Right atrium auricular region (tissue), 2 donors: ENCODE measurements around the gene MAPRE3. TPM values are rescaled to one million over a fixed set of nuclear protein-coding genes. Genes with fewer than 3 reads are reported as not detected.

Experiments
- DNase-seq: peaks from one replicate; pipeline ENCODE4 v3.0.0-alpha.2; 2019; ENCODE audit warnings: low spot score
- H3K27ac ChIP-seq, 2 donors: fragments of 200-600 bp; sonication (generic); 1 replicate in 1 of 2; 2 replicates in 1 of 2; pipeline ENCODE4 v1.5.1; 2016 to 2019
- H3K27me3 ChIP-seq, 2 donors: fragments of 200-600 bp; sonication (generic); one replicate each; pipeline versions ENCODE4 v1.5.1 to v1.6.0; 2017 to 2019
- H3K36me3 ChIP-seq: fragments of 200-600 bp; sonication (generic); one replicate; pipeline ENCODE4 v1.5.1; 2016
- H3K4me1 ChIP-seq, 2 donors: fragments of 200-600 bp; sonication (generic); one replicate each; pipeline versions ENCODE4 v1.5.1 to v1.6.0; 2017 to 2019
- H3K4me3 ChIP-seq, 2 donors: fragments of 200-600 bp; sonication (generic); 1 replicate in 1 of 2; 2 replicates in 1 of 2; pipeline ENCODE4 v1.5.1; 2017 to 2019; ENCODE audit warnings: mild to moderate bottlenecking in 1 of 2, moderate library complexity in 1 of 2
- H3K9me3 ChIP-seq, 2 donors: fragments of 200-600 bp; sonication (generic); one replicate each; pipeline ENCODE4 v1.5.1; 2019
- total RNA-seq, 2 donors: library from RNA; depleted of rRNA; stranded (reverse); fragments of >200 nt; gene quantifications; one replicate each; pipeline ENCODE4 v1.1.0, GENCODE V29; 2016
- TF ChIP-seq, protein P1 (sequence below), 2 donors: fragments of 200-600 bp; sonication (generic); IDR thresholded peaks; one replicate each; pipeline ENCODE4 v1.5.1; 2019; ENCODE audit warnings: antibody characterized with exemption in 2 of 2

Gene MAPRE3
- total RNA-seq, 2 donors from 2014 or later = 20.6 to 33.4 TPM

DNA sequence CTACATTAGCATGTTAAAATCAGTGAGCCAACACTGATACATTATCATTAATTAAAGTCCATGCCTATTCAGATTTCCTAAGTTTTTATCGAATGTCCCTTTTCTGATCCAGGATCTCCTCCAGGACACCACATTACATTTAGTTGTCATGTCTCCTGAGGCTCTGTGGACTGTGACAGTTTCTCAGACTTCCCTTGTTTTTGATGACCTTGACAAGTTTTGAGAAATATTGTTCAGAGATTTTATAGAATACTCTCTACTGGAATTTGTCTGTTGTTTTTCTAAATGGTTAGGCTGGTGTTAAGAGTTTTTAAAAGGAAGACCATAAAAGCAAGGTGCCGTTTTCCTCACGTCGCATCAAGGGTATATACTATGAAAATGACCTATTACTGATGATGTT lies 16.3 kb upstream of the MAPRE3 start:
- Histone ChIP-seq H3K9me3 (no peaks in the 10 kb centered on the region), H3K4me1 (no peaks in the 10 kb centered on the region), H3K36me3 (no peaks in the 10 kb centered on the region), H3K27ac (no peak overlapping the region), H3K27me3 (no peaks in the 10 kb centered on the region), H3K4me3 (no peak overlapping the region)
- DNase-seq = no peak
- TF ChIP-seq, protein P1, sequence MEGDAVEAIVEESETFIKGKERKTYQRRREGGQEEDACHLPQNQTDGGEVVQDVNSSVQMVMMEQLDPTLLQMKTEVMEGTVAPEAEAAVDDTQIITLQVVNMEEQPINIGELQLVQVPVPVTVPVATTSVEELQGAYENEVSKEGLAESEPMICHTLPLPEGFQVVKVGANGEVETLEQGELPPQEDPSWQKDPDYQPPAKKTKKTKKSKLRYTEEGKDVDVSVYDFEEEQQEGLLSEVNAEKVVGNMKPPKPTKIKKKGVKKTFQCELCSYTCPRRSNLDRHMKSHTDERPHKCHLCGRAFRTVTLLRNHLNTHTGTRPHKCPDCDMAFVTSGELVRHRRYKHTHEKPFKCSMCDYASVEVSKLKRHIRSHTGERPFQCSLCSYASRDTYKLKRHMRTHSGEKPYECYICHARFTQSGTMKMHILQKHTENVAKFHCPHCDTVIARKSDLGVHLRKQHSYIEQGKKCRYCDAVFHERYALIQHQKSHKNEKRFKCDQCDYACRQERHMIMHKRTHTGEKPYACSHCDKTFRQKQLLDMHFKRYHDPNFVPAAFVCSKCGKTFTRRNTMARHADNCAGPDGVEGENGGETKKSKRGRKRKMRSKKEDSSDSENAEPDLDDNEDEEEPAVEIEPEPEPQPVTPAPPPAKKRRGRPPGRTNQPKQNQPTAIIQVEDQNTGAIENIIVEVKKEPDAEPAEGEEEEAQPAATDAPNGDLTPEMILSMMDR (IDR thresholded peaks at IDR 0.05) = no peak

DNA sequence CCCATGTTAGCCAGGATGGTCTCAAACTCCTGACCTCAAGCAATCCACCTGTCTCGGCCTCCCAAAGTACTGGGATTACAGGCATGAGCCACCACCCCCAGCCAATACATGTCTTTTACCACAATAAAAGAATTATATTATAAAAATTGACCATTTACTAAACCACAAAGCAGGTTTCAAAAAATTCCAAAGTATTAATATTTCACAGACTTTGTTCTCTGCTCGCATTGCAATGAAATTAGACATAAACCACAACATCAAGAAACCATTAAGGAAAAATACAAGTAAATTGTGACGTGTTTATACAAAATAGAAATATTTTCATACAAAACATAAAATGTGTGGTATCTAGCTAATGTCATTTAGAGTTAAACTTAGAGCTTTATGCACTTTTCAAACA lies 13.4 kb upstream of the MAPRE3 start:
- Histone ChIP-seq H3K9me3 (no peaks in the 10 kb centered on the region), H3K4me1 (peaks cover 0 to 6% of the 10 kb centered on the region in 2 donors), H3K27ac (no peak overlapping the region), H3K36me3 (no peaks in the 10 kb centered on the region), H3K27me3 (no peaks in the 10 kb centered on the region), H3K4me3 (no peak overlapping the region)
- TF ChIP-seq, protein P1 (IDR thresholded peaks at IDR 0.05) = no peak
- DNase-seq = no peak

DNA sequence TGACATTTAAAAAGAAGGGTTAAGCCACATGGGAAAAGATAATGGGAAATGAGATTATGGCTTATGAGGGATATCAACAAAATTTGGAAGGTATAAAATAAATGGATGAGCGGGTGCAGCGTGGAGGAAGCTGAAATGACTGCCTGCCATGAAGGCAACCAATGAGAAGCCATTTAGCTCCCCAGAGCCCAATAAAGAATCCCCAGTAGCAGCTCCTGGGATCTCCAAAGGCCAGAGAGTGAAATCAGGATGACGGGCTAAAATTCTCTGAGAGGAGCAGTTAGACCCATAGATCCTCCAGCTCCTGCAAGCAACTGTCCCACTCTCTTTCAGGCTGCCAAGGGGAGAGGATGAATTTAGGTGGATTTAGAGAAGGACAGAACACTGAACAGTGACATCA lies 12.9 kb upstream of the MAPRE3 start:
- Histone ChIP-seq H3K36me3 (no peaks in the 10 kb centered on the region), H3K27me3 (no peaks in the 10 kb centered on the region), H3K27ac (no peak overlapping the region), H3K4me1 (peaks cover 0 to 6% of the 10 kb centered on the region in 2 donors), H3K9me3 (no peaks in the 10 kb centered on the region), H3K4me3 (no peak overlapping the region)
- TF ChIP-seq, protein P1 (IDR thresholded peaks at IDR 0.05) = no peak
- DNase-seq = no peak

DNA sequence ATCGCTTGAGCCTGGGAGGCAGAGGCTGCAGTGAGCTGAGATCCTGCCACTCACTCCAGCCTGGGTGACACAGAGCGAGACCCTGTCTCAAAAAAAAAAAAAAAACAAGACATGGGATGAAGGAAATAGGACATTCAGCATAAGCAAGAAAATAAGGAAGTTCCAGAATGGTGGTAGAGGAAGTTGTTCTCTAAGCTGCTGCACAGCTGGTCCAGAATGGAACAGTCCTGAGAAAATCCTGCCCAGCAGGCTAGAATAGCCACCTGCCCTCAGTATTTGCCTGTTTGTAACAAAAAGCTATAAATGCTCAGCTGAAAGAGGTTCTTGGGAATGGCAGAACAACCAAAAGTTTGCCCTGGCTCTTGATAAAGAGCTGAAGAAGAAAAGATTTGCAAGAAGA lies 11.1 kb upstream of the MAPRE3 start:
- H3K27me3 ChIP-seq = no peaks in the 10 kb centered on the region
- no peak overlapping the region for H3K27ac ChIP-seq
- H3K4me3 ChIP-seq = no peak overlapping the region
- TF ChIP-seq, protein P1 (IDR thresholded peaks at IDR 0.05) = no peak
- H3K4me1 ChIP-seq = peaks cover 0 to 6% of the 10 kb centered on the region in 2 donors
- no peaks in the 10 kb centered on the region for H3K36me3 ChIP-seq
- no peak for DNase-seq
- H3K9me3 ChIP-seq = no peaks in the 10 kb centered on the region

DNA sequence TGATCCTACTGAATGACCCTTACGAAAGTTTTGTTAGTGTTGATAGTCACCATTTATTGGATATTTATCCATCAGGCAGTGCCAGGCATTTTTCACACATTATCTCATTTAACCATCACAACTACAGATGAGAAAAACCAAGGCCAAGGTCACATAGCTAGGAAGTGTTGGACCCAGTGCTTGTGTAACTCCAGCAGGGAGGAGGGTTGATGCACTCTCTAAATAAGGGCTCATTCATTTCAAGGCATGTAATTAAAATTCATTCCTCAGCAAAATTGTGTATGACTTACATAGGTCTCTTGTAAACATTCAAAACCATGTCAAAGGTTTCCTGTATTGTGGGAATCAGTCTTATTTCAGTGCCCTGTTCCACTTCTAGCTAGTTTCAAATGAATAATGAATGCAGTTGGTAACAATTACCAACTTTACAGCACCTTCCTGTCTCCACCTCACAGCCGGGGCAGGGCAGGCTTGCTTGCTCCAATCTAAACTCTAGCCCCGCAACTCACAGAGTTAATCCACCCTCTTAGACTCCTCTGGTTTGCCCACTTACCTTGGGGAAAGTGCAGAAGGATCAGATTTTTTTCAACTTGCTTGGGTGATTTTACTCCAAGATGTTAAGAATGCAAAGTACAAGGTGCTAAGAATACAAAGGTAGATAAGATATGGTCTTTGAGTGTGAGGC lies 5.8 kb upstream of the MAPRE3 start:
- DNase-seq = no peak
- TF ChIP-seq, protein P1 (IDR thresholded peaks at IDR 0.05) = no peak
- no peak overlapping the region for H3K4me3 ChIP-seq
- peaks cover 0 to 6% of the 10 kb centered on the region in 2 donors for H3K4me1 ChIP-seq
- no peaks in the 10 kb centered on the region for H3K9me3 ChIP-seq
- no peaks in the 10 kb centered on the region for H3K27me3 ChIP-seq
- no peak overlapping the region for H3K27ac ChIP-seq
- H3K36me3 ChIP-seq = no peaks in the 10 kb centered on the region

DNA sequence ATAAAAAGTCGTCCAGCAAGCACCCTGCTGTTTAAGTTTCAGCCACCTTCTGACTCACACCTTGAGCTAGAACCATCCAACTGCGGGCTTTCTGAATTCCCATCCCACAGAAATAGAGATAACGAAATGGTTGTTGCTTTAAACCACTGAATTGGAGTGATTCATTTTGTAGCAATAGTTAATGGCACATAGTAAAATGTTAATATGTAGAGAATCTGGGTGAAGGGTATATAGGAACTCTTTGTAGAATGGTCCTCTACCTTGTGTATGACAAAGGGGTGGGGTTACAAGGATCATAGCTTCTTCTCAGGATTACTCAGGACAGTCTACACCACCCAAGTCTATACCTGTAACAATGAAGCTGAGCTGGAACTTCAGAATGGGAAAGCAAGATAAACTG lies 2.4 kb upstream of the MAPRE3 start:
- no peaks in the 10 kb centered on the region for H3K27me3 ChIP-seq
- TF ChIP-seq, protein P1 (IDR thresholded peaks at IDR 0.05) = no peak

More for the DNA sequence above, 2.4 kb upstream of the MAPRE3 start:
- H3K9me3 ChIP-seq = no peaks in the 10 kb centered on the region
- H3K27ac ChIP-seq = no peak overlapping the region
- DNase-seq = no peak
- no peaks in the 10 kb centered on the region for H3K36me3 ChIP-seq
- H3K4me3 ChIP-seq = no peak overlapping the region
- peaks cover 0 to 28% of the 10 kb centered on the region in 2 donors for H3K4me1 ChIP-seq
